IMR-90 (cell line): ENCODE measurements around the gene B9D1. TPM values are rescaled to one million over a fixed set of nuclear protein-coding genes. Genes with fewer than 3 reads are reported as not detected.

ENCODE experiments used
- ATAC-seq: fragments of 200-7000 bp; cut with Tn5 transposase; 2 replicates; pipeline ENCODE4 v1.9.1; 2020; ENCODE audit warnings: low read depth, mild to moderate bottlenecking, moderate library complexity
- BruUV-seq: library from RNA; stranded (reverse); fragments of 400-500 nt; replicated peaks from 2 replicates; lab custom pipeline; 2021; lab: Mats Ljungman, UMichigan
- CTCF ChIA-PET: fragments of 300-600 bp; formaldehyde crosslinking; extraction: SDS; loops from one replicate; lab custom pipeline; 2021; ENCODE audit warnings: antibody characterized with exemption; lab: Yijun Ruan, JAX
- POLR2A ChIA-PET: fragments of 300-600 bp; sonication (Branson Sonifier 250); formaldehyde crosslinking; loops from one replicate; lab custom pipeline; 2022; ENCODE audit warnings: antibody characterized with exemption; ENCODE audit not compliant: unreplicated experiment; lab: Charles Lee
- DNase-seq: peaks from one replicate; pipeline ENCODE4 v3.0.0; 2013
- H2AFZ ChIP-seq: replicated peaks from 2 replicates; pipeline ENCODE3; 2013; ENCODE audit warnings: low read length, mild to moderate bottlenecking; ENCODE audit not compliant: poor library complexity
- H2AK5ac ChIP-seq: 2 replicates; pipeline ENCODE4 v1.6.1; 2013; ENCODE audit warnings: low read depth, low read length, inconsistent platforms
- H2AK9ac ChIP-seq: replicated peaks from 2 replicates; pipeline ENCODE3; 2013; ENCODE audit warnings: mild to moderate bottlenecking, low read depth, low read length, moderate library complexity; ENCODE audit not compliant: poor library complexity
- H2BK120ac ChIP-seq: 2 replicates; pipeline ENCODE4 v1.6.1; 2013; ENCODE audit warnings: low read depth, low read length, inconsistent platforms
- H2BK15ac ChIP-seq: 3 replicates; pipeline ENCODE4 v1.6.1; 2013; ENCODE audit warnings: low read depth, low read length, inconsistent platforms
- H2BK20ac ChIP-seq: 2 replicates; pipeline ENCODE4 v1.6.1; 2013; ENCODE audit warnings: low read depth, mild to moderate bottlenecking, inconsistent platforms, low read length, moderate library complexity
- H2BK5ac ChIP-seq: 2 replicates; pipeline ENCODE4 v1.6.1; 2013; ENCODE audit warnings: mild to moderate bottlenecking, low read depth, low read length, inconsistent platforms; ENCODE audit not compliant: poor library complexity, severe bottlenecking
- H3K14ac ChIP-seq: replicated peaks from 2 replicates; pipeline ENCODE4 v1.6.1; 2013; ENCODE audit warnings: low read depth, low read length, inconsistent platforms
- H3K18ac ChIP-seq: 2 replicates; pipeline ENCODE4 v1.6.1; 2013; ENCODE audit warnings: low read depth, low read length, control low read depth
- H3K23ac ChIP-seq: 2 replicates; pipeline ENCODE4 v1.6.1; 2013; ENCODE audit warnings: low read depth, low read length, inconsistent platforms
- H3K27ac ChIP-seq: 2 replicates; pipeline ENCODE4 v1.5.1; 2013; ENCODE audit warnings: mild to moderate bottlenecking, control low read depth, low read length; ENCODE audit not compliant: insufficient read depth
- H3K27me3 ChIP-seq: 2 replicates; pipeline ENCODE4 v1.6.1; 2013; ENCODE audit warnings: low read length; ENCODE audit not compliant: control insufficient read depth, insufficient read depth
- H3K36me3 ChIP-seq: 2 replicates; pipeline ENCODE4 v1.6.1; 2013; ENCODE audit warnings: low read length, mixed read lengths; ENCODE audit not compliant: control insufficient read depth, insufficient read depth
- H3K4ac ChIP-seq: 2 replicates; pipeline ENCODE4 v1.6.1; 2013; ENCODE audit warnings: low read depth, low read length, inconsistent platforms
- H3K4me1 ChIP-seq: 2 replicates; pipeline ENCODE4 v1.6.1; 2013; ENCODE audit warnings: low read length, mixed read lengths; ENCODE audit not compliant: control insufficient read depth, insufficient read depth
- H3K4me2 ChIP-seq: 2 replicates; pipeline ENCODE4 v1.6.1; 2013; ENCODE audit warnings: low read depth, mild to moderate bottlenecking, control low read depth, low read length, moderate library complexity
- H3K4me3 ChIP-seq: 2 replicates; pipeline ENCODE4 v1.5.1; 2013; ENCODE audit warnings: low read depth, mild to moderate bottlenecking, control low read depth, low read length, moderate library complexity; ENCODE audit not compliant: insufficient read depth
- H3K56ac ChIP-seq: 2 replicates; pipeline ENCODE4 v1.6.1; 2013; ENCODE audit warnings: low read length, inconsistent platforms; ENCODE audit not compliant: insufficient read depth; ENCODE audit errors: extremely low read depth
- H3K79me1 ChIP-seq, 2 experiments: 2 replicates each; pipeline ENCODE4 v1.6.1; 2013; ENCODE audit warnings: low read length in 2 of 2, inconsistent platforms in 1 of 2, low read depth in 1 of 2
- H3K9ac ChIP-seq: 2 replicates; pipeline ENCODE4 v1.6.1; 2013; ENCODE audit warnings: low read depth, low read length, control low read depth
- H3K9me1 ChIP-seq: 2 replicates; pipeline ENCODE4 v1.6.1; 2013; ENCODE audit warnings: low read length, inconsistent platforms; ENCODE audit not compliant: insufficient read depth
- H3K9me3 ChIP-seq: 2 replicates; pipeline ENCODE4 v1.6.1; 2013; ENCODE audit warnings: low read length; ENCODE audit not compliant: control insufficient read depth, insufficient read depth
- H4K20me1 ChIP-seq: 2 replicates; pipeline ENCODE4 v1.6.1; 2013; ENCODE audit warnings: low read length, inconsistent platforms; ENCODE audit not compliant: insufficient read depth
- H4K5ac ChIP-seq: 2 replicates; pipeline ENCODE4 v1.6.1; 2013; ENCODE audit warnings: mild to moderate bottlenecking, low read depth, low read length, control low read depth
- H4K8ac ChIP-seq, 2 experiments: 2 replicates each; pipeline ENCODE4 v1.6.1; 2013; ENCODE audit warnings: low read depth in 2 of 2, low read length in 2 of 2, control low read depth in 1 of 2, inconsistent platforms in 1 of 2
- H4K91ac ChIP-seq: 2 replicates; pipeline ENCODE4 v1.6.1; 2013; ENCODE audit warnings: low read depth, low read length, inconsistent platforms; ENCODE audit not compliant: insufficient read depth
- FOS ChIP-seq: fragments of 150-350 bp; IDR thresholded peaks from 2 replicates; pipeline ENCODE4 v1.6.1; 2016; ENCODE audit warnings: low read depth, low read length
- MAZ ChIP-seq: IDR thresholded peaks from 2 replicates; pipeline ENCODE4 v1.6.1; 2012; ENCODE audit warnings: low read depth, mild to moderate bottlenecking, low read length, improper control_type of control experiment, moderate library complexity, borderline replicate concordance
- MXI1 ChIP-seq: IDR thresholded peaks from 2 replicates; pipeline ENCODE4 v1.6.1; 2012; ENCODE audit warnings: low read depth, mild to moderate bottlenecking, low read length, moderate library complexity, borderline replicate concordance
- RCOR1 ChIP-seq: IDR thresholded peaks from 2 replicates; pipeline ENCODE4 v1.6.1; 2012; ENCODE audit warnings: mild to moderate bottlenecking, low read length, improper control_type of control experiment; ENCODE audit not compliant: insufficient replicate concordance
- RFX5 ChIP-seq: IDR thresholded peaks from 2 replicates; pipeline ENCODE4 v1.8.0; 2012; ENCODE audit warnings: low read depth, mild to moderate bottlenecking, low read length, moderate library complexity
- SMC3 ChIP-seq: fragments of 150-350 bp; IDR thresholded peaks from 2 replicates; pipeline ENCODE4 v1.6.1; 2016; ENCODE audit warnings: low read depth, mild to moderate bottlenecking, antibody characterized with exemption, low read length, moderate library complexity
- WGBS, 2 experiments: methylation state at CpG; one replicate each; pipeline versions ENCODE4 v1.1.5 to v1.1.7; 2013; ENCODE audit warnings: missing lambda C conversion rate in 2 of 2; ENCODE audit not compliant: insufficient read length in 1 of 2; ENCODE audit errors: extremely low coverage in 2 of 2; 5-methylcytosine and 5-hydroxymethylcytosine counted together
- dilution Hi-C: fragments of 300-500 bp; cut with HindIII; formaldehyde crosslinking; loops from one replicate; pipeline ENCODE4 v1.14.3; 2018; ENCODE audit warnings: low sequenced_read_pairs; ENCODE audit not compliant: unreplicated experiment
- in situ Hi-C: fragments of 300-500 bp; cut with MboI; formaldehyde crosslinking; loops from 3 replicates; pipeline ENCODE4 v1.14.3; 2019; ENCODE audit warnings: low sequenced_read_pairs, inconsistent platforms, mixed read lengths
- intact Hi-C: fragments of 100-400 bp; cut with micrococcal nuclease; formaldehyde crosslinking; loops from 2 replicates; pipeline ENCODE4 v1.10.0; 2022
- polyA plus RNA-seq, 3 experiments: library from polyadenylated mRNA; depleted of rRNA; stranded (reverse); fragments of >200 nt; gene quantifications; 2 replicates each; pipeline ENCODE4 v1.2.3, GENCODE V29; 2012; ENCODE audit warnings: low replicate concordance in 1 of 3
- total RNA-seq: library from RNA; depleted of rRNA; stranded (reverse); fragments of >200 nt; gene quantifications from 2 replicates; pipeline ENCODE4 v1.2.3, GENCODE V29; 2012

B9D1 gene
- total and polyA plus RNA-seq, 2 of the 4 experiments (the other 2 are of a cell fraction): 42.5 to 43.8 TPM

GRCh38 chr17:19321481-19322128 is 40.9 kb downstream of the B9D1 start:
- Histone ChIP-seq H3K4me1 (peaks cover 6% of the 10 kb centered on the region), H2BK20ac (no peak overlapping the region), H3K23ac (no peak overlapping the region), H4K8ac (no peak overlapping the region), H3K9ac (no peak overlapping the region), H3K36me3 (peaks cover 9% of the 10 kb centered on the region; the same call in 1 of the 2 replicates), H3K79me1 (peaks cover 5 to 32% of the 10 kb centered on the region in 2 experiments; a peak in 3 of 4 replicates), H2AK5ac (no peak overlapping the region), H2BK120ac (no peak overlapping the region), H3K4me2 (no peak overlapping the region), H3K27ac (no peak overlapping the region), H3K9me1 (peaks cover 12% of the 10 kb centered on the region), H3K9me3 (no peaks in the 10 kb centered on the region), H4K20me1 (peaks cover 4% of the 10 kb centered on the region; the same call in 1 of the 2 replicates), H2AK9ac (peak overlapping the region; percentile 19), H2AFZ (no peak overlapping the region), H4K5ac (no peak overlapping the region), H4K91ac (no peak overlapping the region), H3K56ac (no peak overlapping the region), H3K18ac (no peak overlapping the region), H3K14ac (no peak overlapping the region), H3K27me3 (no peaks in the 10 kb centered on the region), H3K4me3 (no peak overlapping the region), H2BK15ac (no peak overlapping the region), H3K4ac (no peak overlapping the region), H2BK5ac (no peak overlapping the region)
- 85% methylated on average over 5 of the region's 9 CpGs; no CpG with 5 or more reads in 1 of the 2 experiments for WGBS, 2 experiments
- DNase-seq: no peak
- POLR2A ChIA-PET: no interaction called here
- CTCF ChIA-PET: no interaction called here
- no peak for ATAC-seq
- dilution Hi-C loops: no loop called here
- in situ Hi-C loops: no loop called here
- BruUV-seq: no TSS peak
- intact Hi-C loops: no loop called here
- TF ChIP-seq RCOR1 (no peak), MXI1 (no peak), MAZ (no peak), RFX5 (no peak), SMC3 (no peak), FOS (no peak)
